ENCODE results near the gene GPR62. TPM values are rescaled to one million over a fixed set of nuclear protein-coding genes. Genes with fewer than 3 reads are reported as not detected.

Gene GPR62
- polyA plus RNA-seq, 1 of the 3 experiments (the other 2 are of a cell fraction), result 0.02 TPM

- TF ChIP-seq MAX (IDR thresholded peaks at IDR 0.05; ENCODE audit: low read depth), result peak; percentile 98
- no peak for TF ChIP-seq CHD2 (IDR thresholded peaks at IDR 0.05; ENCODE audit: low read length, partially characterized antibody)
- TF ChIP-seq, protein P1, sequence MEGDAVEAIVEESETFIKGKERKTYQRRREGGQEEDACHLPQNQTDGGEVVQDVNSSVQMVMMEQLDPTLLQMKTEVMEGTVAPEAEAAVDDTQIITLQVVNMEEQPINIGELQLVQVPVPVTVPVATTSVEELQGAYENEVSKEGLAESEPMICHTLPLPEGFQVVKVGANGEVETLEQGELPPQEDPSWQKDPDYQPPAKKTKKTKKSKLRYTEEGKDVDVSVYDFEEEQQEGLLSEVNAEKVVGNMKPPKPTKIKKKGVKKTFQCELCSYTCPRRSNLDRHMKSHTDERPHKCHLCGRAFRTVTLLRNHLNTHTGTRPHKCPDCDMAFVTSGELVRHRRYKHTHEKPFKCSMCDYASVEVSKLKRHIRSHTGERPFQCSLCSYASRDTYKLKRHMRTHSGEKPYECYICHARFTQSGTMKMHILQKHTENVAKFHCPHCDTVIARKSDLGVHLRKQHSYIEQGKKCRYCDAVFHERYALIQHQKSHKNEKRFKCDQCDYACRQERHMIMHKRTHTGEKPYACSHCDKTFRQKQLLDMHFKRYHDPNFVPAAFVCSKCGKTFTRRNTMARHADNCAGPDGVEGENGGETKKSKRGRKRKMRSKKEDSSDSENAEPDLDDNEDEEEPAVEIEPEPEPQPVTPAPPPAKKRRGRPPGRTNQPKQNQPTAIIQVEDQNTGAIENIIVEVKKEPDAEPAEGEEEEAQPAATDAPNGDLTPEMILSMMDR (IDR thresholded peaks at IDR 0.05), result peak; percentile 98
- no peak for TF ChIP-seq RXRA (IDR thresholded peaks at IDR 0.05; ENCODE audit: borderline replicate concordance, low read depth)
- TF ChIP-seq MXI1 (IDR thresholded peaks at IDR 0.05; ENCODE audit: low read depth, low read length), result peak; percentile 100
- TF ChIP-seq TEAD4 (IDR thresholded peaks at IDR 0.05; ENCODE audit: borderline replicate concordance, insufficient read depth), result no peak
- peak; percentile 85 for TF ChIP-seq SMC3 (IDR thresholded peaks at IDR 0.05; ENCODE audit: low read depth, low read length)
- TF ChIP-seq NFIC (IDR thresholded peaks at IDR 0.05; ENCODE audit: borderline replicate concordance), result no peak; the same call in 1 of the 2 replicates
- TF ChIP-seq NRF1 (IDR thresholded peaks at IDR 0.05; ENCODE audit: low read depth, low read length), result peak; percentile 82
- peak; percentile 94 for TF ChIP-seq SIN3A (IDR thresholded peaks at IDR 0.05; ENCODE audit: borderline replicate concordance, low read depth, low read length)
- no peak for TF ChIP-seq JUND (IDR thresholded peaks at IDR 0.05)
Observed at GRCh38 chr3:51941798-51942602, 13.2 kb upstream of the GPR62 start, which contains the start of the genes PARP3 and RRP9 (continued).

- 71% methylated on average over 9 of the region's 17 CpGs for WGBS (ENCODE audit: low lambda C conversion rate)
- POLR2A ChIA-PET, result interaction anchor here (0.9 to 2.3 kb wide), 9 partner anchors 15 to 53 kb away, joined by 3 to 19 read pairs (median 4); partner anchors contain the start of genes ABHD14B, PCBP4 and RPL29
- Histone ChIP-seq H4K20me1 (ENCODE audit: insufficient read depth) (0 out of 2 replicates have a peak, but pooled peaks cover 6% of the 10 kb centered on the region), H3K4me2 (peak overlapping the region; percentile 87), H3K4me1 (ENCODE audit: control insufficient read depth in 1 of 2, insufficient read depth in 2 of 2, low read depth in 1 of 2, low read length in 1 of 2) (peaks cover 11 to 18% of the 10 kb centered on the region in 2 experiments; a peak in 3 of 4 replicates), H3F3A (replicated peaks; ENCODE audit: insufficient read depth) (no peaks in the 10 kb centered on the region), H3K27me3 (ENCODE audit: insufficient read depth) (no peaks in the 10 kb centered on the region), H3K79me2 (ENCODE audit: insufficient read depth) (peaks cover 33% of the 10 kb centered on the region), H3K9me3 (no peaks in the 10 kb centered on the region), H2AFZ (ENCODE audit: low read depth) (peak overlapping the region; percentile 80), H3K4me3 (ENCODE audit: low read depth in 2 of 2, low read length in 1 of 2) (peak overlapping the region; percentile 50 to 51), H3K27ac (ENCODE audit: low read depth in 2 of 2, low read length in 1 of 2) (peak overlapping the region; percentile 85 to 97), H3K9me2 (no peaks in the 10 kb centered on the region), H3K9ac (peak overlapping the region; percentile 82), H3K36me3 (replicated peaks in 1 of 2; ENCODE audit: control insufficient read depth in 1 of 2, insufficient read depth in 2 of 2, low read length in 1 of 2) (peaks cover 0 to 12% of the 10 kb centered on the region in 2 experiments)
- TF ChIP-seq RFX5 (IDR thresholded peaks at IDR 0.05; ENCODE audit: low read length), result no peak
- peak; percentile 38; the same call in 1 of the 2 replicates for TF ChIP-seq TAF1 (IDR thresholded peaks at IDR 0.05; ENCODE audit: borderline replicate concordance, low read depth, low read length)
- 0 out of 2 replicates have a peak, but pooled peaks have one; percentile 31 for TF ChIP-seq POLR2AphosphoS5 (IDR thresholded peaks at IDR 0.05; ENCODE audit: low read depth, low read length)
- CTCF ChIA-PET, result interaction anchor here (0.6 to 5.3 kb wide), 22 partner anchors 10 to 465 kb away, joined by 3 to 80 read pairs (median 6); partner anchors contain the start of genes ABHD14A, ABHD14B, ACY1 and DUSP7
- DNase-seq, result peak; percentile 54
Observed at GRCh38 chr3:51942603-51943450, 12.4 kb upstream of the GPR62 start.
